Esophagus squamous epithelium (tissue), 4 donors: ENCODE results near the gene HOXA4.

Experiments
- POLR2A ChIP-seq, 4 donors: fragments of 450-650 bp; IDR thresholded peaks; one replicate each; pipeline ENCODE4 v1.6.1; 2017; ENCODE audit warnings: antibody characterized with exemption in 4 of 4, mild to moderate bottlenecking in 4 of 4, moderate library complexity in 3 of 4
- TF ChIP-seq, protein P1 (sequence below), 6 experiments: fragments of 450-650 bp in 4 of 6; fragments of 200-600 bp in 2 of 6; sonication (generic) in 2 of 6; IDR thresholded peaks; one replicate each; pipeline ENCODE4 v1.5.1; 2016 to 2019; ENCODE audit warnings: antibody characterized with exemption in 6 of 6, mild to moderate bottlenecking in 4 of 6, moderate library complexity in 4 of 6

DNA sequence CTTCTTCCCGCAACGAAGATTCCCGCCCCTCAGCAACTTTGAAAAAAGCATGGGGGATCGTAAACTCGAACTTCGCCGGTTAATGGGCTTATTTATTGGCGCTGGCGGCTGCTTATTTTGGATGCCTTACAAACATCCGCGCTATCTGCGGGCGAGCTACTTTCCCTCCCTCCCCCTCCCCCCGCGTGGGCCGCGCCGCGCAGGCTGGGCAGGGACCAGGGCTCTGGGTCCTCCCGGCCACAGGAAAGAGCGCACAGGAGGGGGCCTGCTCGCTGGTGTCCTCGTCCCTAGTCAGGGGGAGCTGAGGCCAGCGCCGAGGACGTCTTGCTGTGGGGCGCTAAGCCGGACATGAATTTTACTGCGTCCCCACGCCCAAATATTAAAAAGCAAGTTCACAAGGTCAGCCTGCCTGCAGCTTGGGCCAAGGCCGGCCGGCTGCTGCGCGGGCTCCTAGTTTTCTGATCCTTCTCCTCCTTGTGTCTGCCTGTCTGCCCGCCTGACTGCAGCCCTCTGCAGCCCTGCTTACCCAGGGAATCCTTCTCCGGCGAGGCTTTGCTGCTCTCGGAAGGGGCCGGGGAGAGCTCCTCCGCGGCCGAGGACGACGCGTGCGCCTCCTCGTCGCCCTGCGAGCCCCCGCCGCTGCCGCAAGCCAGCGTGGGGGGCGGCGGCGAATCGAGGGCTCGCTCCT is 42.4 kb upstream of the HOXA4 start:
- TF ChIP-seq, protein P1, sequence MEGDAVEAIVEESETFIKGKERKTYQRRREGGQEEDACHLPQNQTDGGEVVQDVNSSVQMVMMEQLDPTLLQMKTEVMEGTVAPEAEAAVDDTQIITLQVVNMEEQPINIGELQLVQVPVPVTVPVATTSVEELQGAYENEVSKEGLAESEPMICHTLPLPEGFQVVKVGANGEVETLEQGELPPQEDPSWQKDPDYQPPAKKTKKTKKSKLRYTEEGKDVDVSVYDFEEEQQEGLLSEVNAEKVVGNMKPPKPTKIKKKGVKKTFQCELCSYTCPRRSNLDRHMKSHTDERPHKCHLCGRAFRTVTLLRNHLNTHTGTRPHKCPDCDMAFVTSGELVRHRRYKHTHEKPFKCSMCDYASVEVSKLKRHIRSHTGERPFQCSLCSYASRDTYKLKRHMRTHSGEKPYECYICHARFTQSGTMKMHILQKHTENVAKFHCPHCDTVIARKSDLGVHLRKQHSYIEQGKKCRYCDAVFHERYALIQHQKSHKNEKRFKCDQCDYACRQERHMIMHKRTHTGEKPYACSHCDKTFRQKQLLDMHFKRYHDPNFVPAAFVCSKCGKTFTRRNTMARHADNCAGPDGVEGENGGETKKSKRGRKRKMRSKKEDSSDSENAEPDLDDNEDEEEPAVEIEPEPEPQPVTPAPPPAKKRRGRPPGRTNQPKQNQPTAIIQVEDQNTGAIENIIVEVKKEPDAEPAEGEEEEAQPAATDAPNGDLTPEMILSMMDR (IDR thresholded peaks at IDR 0.05) = no peak
- TF ChIP-seq POLR2A (IDR thresholded peaks at IDR 0.05) = no peak
